Stimulated activated CD8-positive, alpha-beta memory T cell treated with anti-CD3 and anti-CD28 coated beads, Interleukin-4, amount 100 ng/mL, for 24 hours (primary cell): Measurements from ENCODE around the gene PAQR8.
"Not testable (repeated sequence)": the region's sequence is repeated elsewhere in the genome, so short reads cannot be mapped to it uniquely, and the experiment has no call there.

Experiments
- DNase-seq: peaks from one replicate; pipeline ENCODE4 v3.0.0-alpha.2; 2020; ENCODE audit warnings: low read depth

The PAQR8 gene

GRCh38 chr6:52411911-52412310 lies 50.0 kb downstream of the PAQR8 start:
- no peak for DNase-seq

- no peak for DNase-seq
Measured at GRCh38 chr6:52415333-52415732, 53.4 kb downstream of the PAQR8 start.

GRCh38 chr6:52415917-52416628 lies 54.1 kb downstream of the PAQR8 start:
- DNase-seq, result no peak

- DNase-seq, result no peak
Measured at GRCh38 chr6:52416629-52417151, 54.7 kb downstream of the PAQR8 start.

- no peak for DNase-seq
Measured at GRCh38 chr6:52417675-52418111, 55.7 kb downstream of the PAQR8 start.

GRCh38 chr6:52418606-52419005 lies 56.7 kb downstream of the PAQR8 start:
- no peak for DNase-seq

- DNase-seq, result peak; percentile 97
Measured at GRCh38 chr6:52419809-52420667, 58.1 kb downstream of the PAQR8 start, which contains the start of gene EFHC1. Gene EFHC1, plus strand, starts transcription at chr6:52420342. Its CDS starts 69 bp downstream, at chr6:52420411.

GRCh38 chr6:52420668-52421358 lies 58.9 kb downstream of the PAQR8 start:
- DNase-seq, result no peak

- no peak for DNase-seq
Measured at GRCh38 chr6:52422156-52422555, 60.2 kb downstream of the PAQR8 start.

GRCh38 chr6:52423448-52423847 lies 61.5 kb downstream of the PAQR8 start:
- no peak for DNase-seq

GRCh38 chr6:52423971-52424381 lies 62.0 kb downstream of the PAQR8 start:
- no peak for DNase-seq

- no peak for DNase-seq
Measured at GRCh38 chr6:52424513-52424912, 62.6 kb downstream of the PAQR8 start.

- DNase-seq, result no peak
Measured at GRCh38 chr6:52426667-52427066, 64.7 kb downstream of the PAQR8 start.

GRCh38 chr6:52433294-52433693 lies 71.3 kb downstream of the PAQR8 start:
- DNase-seq, result not testable (repeated sequence)

GRCh38 chr6:52435345-52435744 lies 73.4 kb downstream of the PAQR8 start:
- no peak for DNase-seq

GRCh38 chr6:52438926-52439325 lies 77.0 kb downstream of the PAQR8 start:
- no peak for DNase-seq

- DNase-seq, result no peak
Measured at GRCh38 chr6:52454556-52454955, 92.6 kb downstream of the PAQR8 start.

GRCh38 chr6:52457096-52457495 lies 95.1 kb downstream of the PAQR8 start:
- DNase-seq, result no peak
